GM12801 (cell line): ENCODE measurements around the gene BCAS3.

Experiments
- TF ChIP-seq, protein P1 (sequence below): IDR thresholded peaks from one replicate; pipeline ENCODE4 v1.5.1; 2011; ENCODE audit warnings: control low read depth; ENCODE audit not compliant: insufficient read length; ENCODE audit errors: extremely low read depth

The BCAS3 gene

DNA sequence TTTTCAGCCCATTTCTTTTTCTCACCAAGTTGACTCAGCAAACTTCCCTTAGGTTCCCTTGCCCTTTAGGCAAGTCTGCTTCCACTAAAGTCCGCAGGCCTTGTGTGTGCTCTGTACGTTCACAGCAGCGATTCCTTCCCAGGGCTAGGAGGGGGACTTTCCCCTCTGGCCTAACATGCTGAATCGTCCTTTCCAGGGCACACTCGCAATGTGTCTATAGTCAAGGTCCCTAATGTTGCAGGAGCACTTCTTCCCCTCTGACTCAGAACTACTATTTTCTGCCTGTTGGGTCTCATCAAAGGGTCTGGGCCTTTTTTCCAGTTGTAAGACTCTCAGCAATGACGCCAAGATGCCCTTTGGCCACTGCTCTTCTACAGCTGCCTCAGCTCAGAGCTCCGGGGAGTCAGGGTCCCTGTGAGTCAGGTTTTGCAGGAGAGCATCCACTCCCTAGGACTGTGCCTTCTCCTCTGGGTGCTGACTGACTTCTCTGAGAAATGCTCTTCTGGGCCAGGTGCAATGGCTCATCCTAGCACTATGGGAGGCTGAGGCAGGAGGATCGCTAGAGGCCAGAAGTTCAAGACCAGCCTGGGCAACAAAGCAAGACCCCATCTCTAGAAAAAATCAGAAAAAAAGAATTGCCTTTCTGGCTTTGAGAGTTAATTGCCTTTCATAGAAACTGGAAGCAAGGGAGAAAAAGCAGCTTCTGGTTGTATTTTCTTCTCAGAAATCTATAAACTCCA, 657.6 kb downstream of the BCAS3 start:
- TF ChIP-seq, protein P1, sequence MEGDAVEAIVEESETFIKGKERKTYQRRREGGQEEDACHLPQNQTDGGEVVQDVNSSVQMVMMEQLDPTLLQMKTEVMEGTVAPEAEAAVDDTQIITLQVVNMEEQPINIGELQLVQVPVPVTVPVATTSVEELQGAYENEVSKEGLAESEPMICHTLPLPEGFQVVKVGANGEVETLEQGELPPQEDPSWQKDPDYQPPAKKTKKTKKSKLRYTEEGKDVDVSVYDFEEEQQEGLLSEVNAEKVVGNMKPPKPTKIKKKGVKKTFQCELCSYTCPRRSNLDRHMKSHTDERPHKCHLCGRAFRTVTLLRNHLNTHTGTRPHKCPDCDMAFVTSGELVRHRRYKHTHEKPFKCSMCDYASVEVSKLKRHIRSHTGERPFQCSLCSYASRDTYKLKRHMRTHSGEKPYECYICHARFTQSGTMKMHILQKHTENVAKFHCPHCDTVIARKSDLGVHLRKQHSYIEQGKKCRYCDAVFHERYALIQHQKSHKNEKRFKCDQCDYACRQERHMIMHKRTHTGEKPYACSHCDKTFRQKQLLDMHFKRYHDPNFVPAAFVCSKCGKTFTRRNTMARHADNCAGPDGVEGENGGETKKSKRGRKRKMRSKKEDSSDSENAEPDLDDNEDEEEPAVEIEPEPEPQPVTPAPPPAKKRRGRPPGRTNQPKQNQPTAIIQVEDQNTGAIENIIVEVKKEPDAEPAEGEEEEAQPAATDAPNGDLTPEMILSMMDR: no peak

DNA sequence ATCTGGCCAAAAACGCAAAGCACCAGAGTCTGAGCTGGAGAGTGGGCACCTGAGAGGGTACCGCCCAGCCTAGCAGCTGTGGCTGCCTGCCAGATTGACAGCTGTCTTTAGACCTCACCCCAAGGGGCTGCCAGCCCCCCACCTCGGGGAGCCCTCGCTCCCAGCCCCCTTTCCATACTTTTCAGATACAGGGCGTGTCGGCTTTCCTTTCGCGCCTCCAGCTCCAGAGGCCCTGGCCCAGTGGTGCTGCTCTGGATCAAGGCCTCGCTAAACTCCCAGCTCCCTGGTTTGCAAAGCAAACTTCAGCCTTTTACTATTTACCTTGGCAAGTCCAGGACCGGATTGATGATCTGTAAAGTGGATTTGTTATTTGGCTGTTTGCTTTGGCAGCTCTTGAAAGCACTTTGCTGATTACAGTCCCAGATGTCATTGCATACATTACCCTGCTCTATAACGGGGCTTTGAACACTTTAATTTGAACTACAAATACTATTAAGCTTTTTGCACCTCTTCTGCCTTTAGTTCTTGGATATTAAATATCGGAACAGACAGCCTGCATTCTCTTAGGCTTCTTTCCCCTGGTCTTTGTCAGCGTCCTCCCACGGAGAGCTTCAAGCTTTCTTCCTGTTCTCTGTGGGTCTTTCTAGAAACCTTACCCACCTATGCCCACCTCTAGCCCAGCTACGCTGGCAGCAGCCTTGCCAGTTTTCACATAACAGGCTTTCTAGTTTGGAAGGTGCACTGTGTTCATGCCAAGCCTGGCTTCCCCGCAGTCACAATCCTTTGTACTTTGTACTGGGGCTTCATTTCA, 658.4 kb downstream of the BCAS3 start:
- TF ChIP-seq, protein P1: no peak

DNA sequence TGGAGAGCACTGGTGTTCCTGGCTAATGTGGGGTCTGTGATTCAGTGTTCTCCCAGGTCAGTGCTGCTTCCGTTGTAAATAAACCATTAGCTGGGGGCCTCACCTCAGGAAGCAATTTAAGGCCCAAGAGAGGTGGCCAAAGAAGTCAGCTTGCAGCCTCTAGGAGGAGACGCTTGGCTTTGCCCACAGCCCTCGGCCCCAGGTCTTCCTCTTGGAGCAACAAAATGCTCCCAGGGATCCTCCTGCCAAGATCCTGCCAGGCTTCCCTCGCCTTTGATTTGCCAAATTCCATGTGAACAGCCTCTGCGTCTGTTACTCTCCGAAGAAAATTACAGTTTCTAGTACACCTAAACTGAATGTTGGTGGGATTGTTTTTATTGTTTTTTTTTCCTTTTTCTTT, 659.6 kb downstream of the BCAS3 start:
- TF ChIP-seq, protein P1: no peak

DNA sequence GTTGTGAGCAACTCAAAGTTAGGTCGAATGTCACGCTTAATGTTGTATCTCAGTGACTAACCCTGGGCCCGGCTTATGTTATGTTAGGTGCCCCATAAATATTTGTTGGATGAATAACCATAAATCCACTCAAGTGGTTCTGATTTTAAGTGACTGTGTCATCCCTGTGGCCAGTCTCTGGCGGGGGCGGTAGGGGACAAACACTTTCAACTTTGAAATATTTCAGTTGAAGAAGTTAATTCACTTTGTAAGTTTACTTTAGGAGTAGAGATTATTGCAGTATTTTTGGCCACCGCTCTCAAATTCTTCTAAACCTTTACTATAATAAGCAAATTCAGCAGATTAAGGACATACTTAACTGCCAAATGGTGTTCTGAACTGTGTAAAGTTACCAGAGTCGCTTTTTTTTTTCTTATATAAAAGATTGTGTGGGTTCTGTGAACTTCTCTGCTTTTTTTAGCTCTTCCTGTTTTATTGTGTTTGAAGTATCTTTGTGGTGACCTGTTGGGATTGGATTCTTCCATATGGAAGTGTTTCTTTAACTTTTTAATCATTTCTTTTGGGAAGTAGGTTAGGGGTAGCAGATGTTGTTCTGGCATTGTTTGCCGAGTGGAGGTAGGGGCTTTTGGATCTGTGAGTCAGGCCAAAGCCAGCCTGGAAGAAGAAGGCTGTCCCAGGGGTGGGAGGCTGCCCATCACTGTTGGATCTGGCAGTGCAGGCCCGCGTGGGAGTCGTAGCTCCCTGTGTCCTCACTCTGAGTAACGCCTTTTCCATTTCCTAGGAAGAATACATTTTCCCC, 660.5 kb downstream of the BCAS3 start:
- TF ChIP-seq, protein P1: no peak

DNA sequence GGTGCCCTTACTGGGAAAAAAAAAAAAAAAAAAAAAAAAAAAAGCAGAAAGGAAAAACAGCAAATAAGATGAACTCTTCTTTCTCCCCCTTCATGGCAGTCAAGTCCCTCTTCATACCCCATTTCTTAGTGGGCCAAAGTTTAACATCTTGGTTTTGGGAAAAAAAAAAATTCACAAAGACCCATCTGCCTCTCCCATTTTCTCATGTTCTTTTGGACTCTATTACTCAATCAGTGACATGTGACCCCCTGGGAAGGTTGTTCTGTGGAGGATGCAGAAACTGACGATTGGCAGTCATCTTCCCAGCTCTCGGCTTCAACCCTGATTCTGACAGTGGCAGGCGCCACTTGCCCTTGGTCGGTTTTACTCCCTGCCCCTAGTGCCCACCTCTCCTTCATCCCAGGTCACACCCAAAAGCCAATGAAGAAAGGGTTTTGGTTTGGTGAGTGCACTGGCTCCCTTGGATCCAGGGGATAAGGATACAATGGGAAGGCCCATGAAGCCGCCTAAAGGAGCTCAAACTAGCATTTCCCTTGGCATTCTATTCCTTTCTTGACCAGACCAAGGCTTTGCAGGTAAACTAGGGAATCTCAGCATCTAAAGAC, 661.3 kb downstream of the BCAS3 start:
- TF ChIP-seq, protein P1: no peak

DNA sequence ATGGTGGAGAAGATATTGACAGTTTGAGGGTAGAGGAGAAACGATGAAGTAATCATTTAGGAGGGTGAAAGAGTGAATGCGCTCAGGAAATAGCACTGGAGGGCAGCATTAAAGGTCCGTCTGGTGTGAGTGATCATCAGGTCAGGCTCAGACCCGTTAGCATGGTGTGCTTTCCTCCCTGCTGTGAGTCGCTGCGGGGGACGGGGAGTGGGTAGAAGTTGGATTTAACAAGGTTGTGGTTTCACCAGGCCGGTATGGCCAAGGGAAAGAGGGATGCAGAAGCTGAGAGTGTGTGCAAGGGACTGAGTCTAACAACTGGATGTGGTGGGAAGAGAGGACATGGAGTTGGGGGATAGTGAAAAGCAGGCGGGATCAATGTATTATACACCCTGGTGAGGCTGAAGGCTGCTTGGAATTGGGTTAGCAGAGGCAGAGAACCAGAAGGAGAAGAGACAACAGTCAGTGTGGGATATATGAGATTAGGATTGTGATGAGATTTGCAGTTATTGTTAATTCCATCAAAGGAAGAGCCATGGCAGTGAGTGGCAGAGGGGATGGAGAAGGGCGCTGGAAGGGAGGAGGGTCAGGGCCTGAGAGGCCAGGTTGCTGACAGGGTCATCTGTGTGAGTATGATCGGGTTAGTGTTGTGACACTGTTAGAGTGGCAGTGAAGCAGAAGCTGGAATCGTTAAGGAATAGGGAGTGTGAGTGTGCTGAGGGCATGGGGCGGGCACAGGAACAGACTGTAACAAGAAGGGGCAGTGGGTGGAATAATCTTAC, 663.0 kb downstream of the BCAS3 start:
- TF ChIP-seq, protein P1: no peak
